ENCODE data around the gene PTPRE. TPM values are rescaled to one million over a fixed set of nuclear protein-coding genes. Genes with fewer than 3 reads are reported as not detected.

Gene PTPRE
- total RNA-seq, 4 donors from 2014 or later = 9.8 to 24.9 (median 22.7) TPM

DNA sequence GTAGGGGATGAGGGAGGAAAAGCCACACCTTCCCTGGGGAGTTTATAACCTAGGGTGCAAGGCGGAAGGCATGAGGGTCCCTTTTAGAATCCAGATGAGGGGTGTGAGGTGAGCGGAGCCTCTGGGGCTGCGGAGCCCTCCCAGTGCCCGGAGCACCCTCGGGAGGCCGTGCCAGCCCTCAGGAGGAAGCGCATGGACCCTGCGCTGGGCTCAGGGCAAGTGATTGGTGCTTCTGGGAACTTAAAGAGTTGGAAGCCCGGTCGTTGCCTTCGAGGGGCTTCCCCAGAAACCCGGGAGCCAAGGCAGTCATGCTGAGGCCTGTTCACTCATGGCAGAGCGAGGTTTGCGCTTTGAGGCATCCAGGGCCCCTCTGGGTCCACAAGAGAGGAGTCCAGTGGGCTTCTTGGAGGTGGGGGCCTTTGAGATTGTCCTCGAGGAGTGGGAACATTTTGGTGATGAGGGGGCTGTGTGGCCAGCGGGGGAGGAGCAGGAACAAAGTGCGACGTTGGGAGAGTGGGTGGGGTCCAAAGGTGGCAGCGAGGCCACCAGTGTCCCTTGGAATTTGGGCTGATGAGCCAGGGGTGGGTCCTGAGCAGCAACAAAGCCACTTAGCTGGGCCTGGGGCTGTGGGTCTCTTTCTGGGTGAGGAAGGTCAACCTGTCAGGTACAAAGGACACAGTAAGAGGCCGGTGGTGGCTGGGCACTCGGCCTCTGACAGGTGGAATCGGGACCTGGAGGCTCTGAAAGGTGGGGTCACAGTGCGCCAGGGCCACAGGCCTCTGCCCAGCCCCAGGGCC is 139.5 kb downstream of the PTPRE start:
- Histone ChIP-seq H3K9me3 (no peaks in the 10 kb centered on the region), H3K27ac (peak overlapping the region; percentile 86 to 93 (median 90)), H3K27me3 (no peaks in the 10 kb centered on the region), H3K36me3 (peaks cover 0 to 14% (median 4%) of the 10 kb centered on the region in 3 donors), H3K4me3 (no peak overlapping the region), H3K4me1 (peaks cover 15 to 62% (median 28%) of the 10 kb centered on the region in 3 donors)
- TF ChIP-seq CTCF (IDR thresholded peaks at IDR 0.05) = no peak
- no peak for TF ChIP-seq POLR2A (IDR thresholded peaks at IDR 0.05)
- intact Hi-C loops (cut with DNase I) = no loop called here
- no peak for DNase-seq
- WGBS, 2 donors = 70 to 76% methylated on average over 13 to 15 of the region's 23 CpGs

- Histone ChIP-seq H3K27ac (peak overlapping the region; percentile 86 to 93 (median 90)), H3K4me3 (peak overlapping the region in 3 of 4 donors; percentile 38 to 63 (median 50)), H3K27me3 (no peaks in the 10 kb centered on the region), H3K4me1 (peaks cover 15 to 68% (median 34%) of the 10 kb centered on the region in 3 donors), H3K9me3 (no peaks in the 10 kb centered on the region), H3K36me3 (peaks cover 0 to 17% (median 4%) of the 10 kb centered on the region in 3 donors)
- intact Hi-C loops (cut with DNase I) = no loop called here
- TF ChIP-seq POLR2A (IDR thresholded peaks at IDR 0.05) (no peak), CTCF (IDR thresholded peaks at IDR 0.05) (no peak)
- no peak for DNase-seq
- WGBS, 2 donors = 52% methylated on average over 7 of the region's 10 CpGs; no CpG with 5 or more reads in 1 of the 2 donors
These were observed 140.0 kb downstream of the PTPRE start for GRCh38 chr10:128046953-128047290.

DNA sequence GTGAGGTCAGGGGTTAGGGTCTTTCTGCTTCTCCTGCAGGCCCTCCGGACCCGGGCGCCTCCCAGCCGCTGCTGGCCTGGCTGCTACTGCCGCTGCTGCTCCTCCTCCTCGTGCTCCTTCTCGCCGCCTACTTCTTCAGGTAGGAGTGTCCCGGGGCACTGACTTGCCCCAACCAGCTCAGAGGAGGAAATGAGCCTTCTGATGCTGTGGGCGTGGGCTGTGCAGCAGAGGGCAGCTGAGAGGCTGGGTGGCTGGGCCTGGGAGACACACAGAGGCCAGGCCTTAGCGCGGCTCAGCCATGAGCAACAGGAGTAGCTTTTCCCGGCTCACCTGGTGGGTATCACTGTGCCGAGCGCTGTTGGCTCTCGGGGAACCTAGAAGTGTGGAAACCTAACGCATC is 140.4 kb downstream of the PTPRE start:
- peak; percentile 61 for DNase-seq
- H3K36me3 ChIP-seq = peaks cover 0 to 22% (median 4%) of the 10 kb centered on the region in 3 donors
- H3K9me3 ChIP-seq = no peaks in the 10 kb centered on the region
- no peaks in the 10 kb centered on the region for H3K27me3 ChIP-seq
- TF ChIP-seq POLR2A (IDR thresholded peaks at IDR 0.05) = peak in 3 of 4 donors; percentile 71 to 96 (median 91)
- peak in 1 of 6 experiments; percentile 16 for TF ChIP-seq CTCF (IDR thresholded peaks at IDR 0.05)
- peak overlapping the region; percentile 38 to 63 (median 46) for H3K4me3 ChIP-seq
- intact Hi-C loops (cut with DNase I) = no loop called here
- H3K4me1 ChIP-seq = peaks cover 15 to 72% (median 34%) of the 10 kb centered on the region in 3 donors
- peak overlapping the region; percentile 86 to 93 (median 90) for H3K27ac ChIP-seq
- WGBS, 2 donors = 39% methylated on average over 5 of the region's 17 CpGs; no CpG with 5 or more reads in 1 of the 2 donors

DNA sequence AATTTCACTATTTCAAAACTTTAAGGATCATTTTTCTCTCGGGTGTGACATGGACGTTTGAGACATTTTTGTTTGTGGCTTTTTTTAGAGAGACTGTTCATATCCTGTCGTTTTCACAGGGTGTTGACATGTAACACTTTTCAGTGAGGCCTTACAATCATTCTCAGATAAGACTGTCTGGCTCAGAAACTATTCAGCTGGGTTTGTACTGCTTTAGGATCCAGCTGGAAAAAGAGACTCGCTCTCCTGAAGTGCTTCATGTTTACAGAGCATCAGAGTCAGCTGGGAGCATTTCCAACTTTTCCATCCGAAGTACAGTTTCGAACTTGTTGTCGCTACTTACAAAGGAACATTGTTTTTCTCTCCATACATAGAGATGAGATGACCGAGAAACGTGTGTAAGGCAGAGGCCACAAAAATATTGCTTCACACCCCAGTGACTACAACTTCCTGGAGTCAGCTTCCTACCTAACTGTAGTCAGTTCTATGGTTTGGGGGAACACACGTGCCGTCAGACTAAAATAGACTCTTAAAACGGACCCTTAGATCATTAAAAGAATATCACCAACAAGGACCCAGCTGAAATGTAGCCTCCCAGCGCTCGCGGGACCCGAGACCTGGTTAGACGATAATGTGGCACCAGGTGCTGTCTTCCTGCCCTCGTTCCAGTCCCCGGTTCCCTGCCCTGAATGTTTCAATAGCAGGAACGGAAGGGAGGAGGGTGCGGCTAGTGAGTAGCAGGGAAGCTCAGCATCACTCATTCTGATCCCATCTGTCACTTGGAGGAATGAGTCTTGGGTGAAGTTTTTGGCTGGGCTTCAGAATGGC is 141.3 kb downstream of the PTPRE start:
- intact Hi-C loops (cut with DNase I) = no loop called here
- no peak for DNase-seq
- Histone ChIP-seq H3K4me1 (peaks cover 15 to 79% (median 34%) of the 10 kb centered on the region in 3 donors), H3K27me3 (no peaks in the 10 kb centered on the region), H3K27ac (peak overlapping the region; percentile 86 to 93 (median 90)), H3K4me3 (peak overlapping the region; percentile 38 to 63 (median 46)), H3K36me3 (peaks cover 0 to 30% (median 4%) of the 10 kb centered on the region in 3 donors), H3K9me3 (no peaks in the 10 kb centered on the region)
- 10 to 16% methylated on average over 18 to 21 of the region's 21 CpGs for WGBS, 2 donors
- TF ChIP-seq CTCF (IDR thresholded peaks at IDR 0.05) (no peak), POLR2A (IDR thresholded peaks at IDR 0.05) (peak in 2 of 4 donors; percentile 41 to 44)
